Measurements from ENCODE around the gene OR8B2. TPM values are rescaled to one million over a fixed set of nuclear protein-coding genes. Genes with fewer than 3 reads are reported as not detected.
A peak's percentile ranks its signal among the peaks of the same experiment; 100 is the strongest.
"Not testable (repeated sequence)": the region's sequence is repeated elsewhere in the genome, so short reads cannot be mapped to it uniquely, and the experiment has no call there.

Gene OR8B2
- total RNA-seq, 4 donors from 2014 or later: not detected

- H3K27ac ChIP-seq: no peak overlapping the region
- H3K4me3 ChIP-seq: no peak overlapping the region
- H3K27me3 ChIP-seq: no peaks in the 10 kb centered on the region
- DNase-seq (no peak), ATAC-seq (no peak)
- no peak for TF ChIP-seq POLR2A (IDR thresholded peaks at IDR 0.05)
- TF ChIP-seq CTCF (IDR thresholded peaks at IDR 0.05 in 4 of 5, conservative IDR thresholded peaks at IDR 0.05 in 1 of 5): peak in 2 of 5 experiments; percentile 43 to 44
- in situ Hi-C loops (cut with MboI; ENCODE audit: low sequenced_read_pairs in 4 of 4): loop anchor here (5.0 to 25.0 kb wide), 3 partner anchors 169 to 172 kb away; no protein-coding TSS in a partner anchor
- H3K36me3 ChIP-seq: no peaks in the 10 kb centered on the region
- H3K4me1 ChIP-seq: no peaks in the 10 kb centered on the region
- no peaks in the 10 kb centered on the region for H3K9me3 ChIP-seq
- intact Hi-C loops (cut with DNase I; ENCODE audit: low total_unique reads): loop anchor here (2.0 kb wide), 1 partner anchor 171 kb away; no protein-coding TSS in a partner anchor
Measured at GRCh38 chr11:124415356-124415923, 31.1 kb upstream of the OR8B2 start.

GRCh38 chr11:124409906-124410305 is 25.6 kb upstream of the OR8B2 start:
- in situ Hi-C loops (cut with MboI; ENCODE audit: low sequenced_read_pairs in 4 of 4): loop anchor here in 3 of 4 donors (10.0 to 25.0 kb wide), 2 partner anchors 175 to 177 kb away; no protein-coding TSS in a partner anchor

GRCh38 chr11:124405581-124405980 is 21.3 kb upstream of the OR8B2 start:
- H3K4me1 ChIP-seq: no peaks in the 10 kb centered on the region
- H3K36me3 ChIP-seq: no peaks in the 10 kb centered on the region
- DNase-seq (no peak), ATAC-seq (no peak)
- TF ChIP-seq POLR2A (IDR thresholded peaks at IDR 0.05) (no peak), CTCF (IDR thresholded peaks at IDR 0.05 in 4 of 5, conservative IDR thresholded peaks at IDR 0.05 in 1 of 5) (no peak)
- H3K27ac ChIP-seq: no peak overlapping the region
- H3K9me3 ChIP-seq: no peaks in the 10 kb centered on the region
- no peak overlapping the region for H3K4me3 ChIP-seq
- no peaks in the 10 kb centered on the region for H3K27me3 ChIP-seq
- in situ Hi-C loops (cut with MboI; ENCODE audit: low sequenced_read_pairs in 4 of 4) (loop anchor here in 1 of 4 donors (25.0 kb wide), 1 partner anchor 182 kb away; no protein-coding TSS in a partner anchor), intact Hi-C loops (cut with DNase I; ENCODE audit: low total_unique reads) (no loop called here)

More at GRCh38 chr11:124409906-124410305, 25.6 kb upstream of the OR8B2 start:
- intact Hi-C loops (cut with DNase I; ENCODE audit: low total_unique reads): no loop called here
- no peak for ATAC-seq
- H3K36me3 ChIP-seq: no peaks in the 10 kb centered on the region
- H3K27ac ChIP-seq: no peak overlapping the region
- DNase-seq: no peak
- H3K4me1 ChIP-seq: no peaks in the 10 kb centered on the region
- no peaks in the 10 kb centered on the region for H3K27me3 ChIP-seq
- no peaks in the 10 kb centered on the region for H3K9me3 ChIP-seq
- TF ChIP-seq CTCF (IDR thresholded peaks at IDR 0.05 in 4 of 5, conservative IDR thresholded peaks at IDR 0.05 in 1 of 5): no peak
- TF ChIP-seq POLR2A (IDR thresholded peaks at IDR 0.05): no peak
- H3K4me3 ChIP-seq: no peak overlapping the region

- in situ Hi-C loops (cut with MboI; ENCODE audit: low sequenced_read_pairs in 4 of 4): loop anchor here in 1 of 4 donors (25.0 kb wide), 1 partner anchor 184 kb away; no protein-coding TSS in a partner anchor
- H3K27ac ChIP-seq; ATAC-seq; H3K27me3 ChIP-seq; H3K4me1 ChIP-seq; H3K4me3 ChIP-seq; DNase-seq; intact Hi-C loops (cut with DNase I; ENCODE audit: low total_unique reads); H3K9me3 ChIP-seq; H3K36me3 ChIP-seq: not testable (repeated sequence)
Measured at GRCh38 chr11:124403186-124403585, 18.9 kb upstream of the OR8B2 start.

- DNase-seq (peak in 1 of 2 donors; percentile 11), ATAC-seq (no peak)
- no peak overlapping the region for H3K27ac ChIP-seq
- no peaks in the 10 kb centered on the region for H3K4me1 ChIP-seq
- H3K36me3 ChIP-seq: no peaks in the 10 kb centered on the region
- in situ Hi-C loops (cut with MboI; ENCODE audit: low sequenced_read_pairs in 4 of 4): loop anchor here in 1 of 4 donors (25.0 kb wide), 1 partner anchor 185 kb away; no protein-coding TSS in a partner anchor
- H3K4me3 ChIP-seq: no peak overlapping the region
- H3K9me3 ChIP-seq: no peaks in the 10 kb centered on the region
- intact Hi-C loops (cut with DNase I; ENCODE audit: low total_unique reads): no loop called here
- TF ChIP-seq CTCF (IDR thresholded peaks at IDR 0.05 in 4 of 5, conservative IDR thresholded peaks at IDR 0.05 in 1 of 5) (peak in 3 of 5 experiments; percentile 22 to 47 (median 44)), POLR2A (IDR thresholded peaks at IDR 0.05) (no peak)
- no peaks in the 10 kb centered on the region for H3K27me3 ChIP-seq
Measured at GRCh38 chr11:124402326-124402922, 18.1 kb upstream of the OR8B2 start.

Measured in gastrocnemius medialis (tissue), 4 donors.